GM18517 (cell line): Measurements from ENCODE around the gene LEFTY1.

Source experiments
- ATAC-seq: cut with Tn5 transposase; IDR thresholded peaks from one replicate; pipeline ENCODE4 v1.9.1; 2021; ENCODE audit warnings: mild to moderate bottlenecking, moderate library complexity; ENCODE audit not compliant: unreplicated experiment

The LEFTY1 gene

GRCh38 chr1:225874431-225874830 is 14.5 kb downstream of the LEFTY1 start:
- ATAC-seq, result no peak

- no peak for ATAC-seq
Measured at GRCh38 chr1:225873281-225873850, 15.6 kb downstream of the LEFTY1 start.

GRCh38 chr1:225872075-225872430 is 16.9 kb downstream of the LEFTY1 start:
- no peak for ATAC-seq

GRCh38 chr1:225871359-225872074 is 17.4 kb downstream of the LEFTY1 start:
- no peak for ATAC-seq

GRCh38 chr1:225870911-225871310 is 18.0 kb downstream of the LEFTY1 start:
- no peak for ATAC-seq

GRCh38 chr1:225868631-225869330 is 20.2 kb downstream of the LEFTY1 start:
- ATAC-seq, result no peak

GRCh38 chr1:225866981-225867380 is 22.0 kb downstream of the LEFTY1 start:
- ATAC-seq, result no peak

GRCh38 chr1:225866061-225866837 is 22.7 kb downstream of the LEFTY1 start:
- ATAC-seq, result no peak

GRCh38 chr1:225865514-225865913 is 23.4 kb downstream of the LEFTY1 start:
- no peak for ATAC-seq

GRCh38 chr1:225863167-225863566 is 25.8 kb downstream of the LEFTY1 start:
- ATAC-seq, result no peak

- no peak for ATAC-seq
Measured at GRCh38 chr1:225862581-225862950, 26.4 kb downstream of the LEFTY1 start.

- no peak for ATAC-seq
Measured at GRCh38 chr1:225861834-225862580, 26.9 kb downstream of the LEFTY1 start.

GRCh38 chr1:225860876-225861441 is 28.0 kb downstream of the LEFTY1 start:
- ATAC-seq, result no peak

- ATAC-seq, result no peak
Measured at GRCh38 chr1:225860107-225860506, 28.8 kb downstream of the LEFTY1 start.

GRCh38 chr1:225859151-225859550 is 29.8 kb downstream of the LEFTY1 start:
- ATAC-seq, result no peak

- no peak for ATAC-seq
Measured at GRCh38 chr1:225857256-225857655, 31.7 kb downstream of the LEFTY1 start.

GRCh38 chr1:225855503-225856300 is 33.2 kb downstream of the LEFTY1 start:
- no peak for ATAC-seq

GRCh38 chr1:225853441-225853840 is 35.5 kb downstream of the LEFTY1 start:
- ATAC-seq, result no peak

GRCh38 chr1:225852413-225853124 is 36.4 kb downstream of the LEFTY1 start:
- no peak for ATAC-seq
